ENCODE data around the gene CCDC89.
"Not testable (repeated sequence)": the region's sequence is repeated elsewhere in the genome, so short reads cannot be mapped to it uniquely, and the experiment has no call there.

CCDC89 gene

GRCh38 chr11:85654343-85654742 is 31.7 kb downstream of the CCDC89 start:
- not testable (repeated sequence) for FAIRE-seq; DNase-seq (ENCODE audit: low spot score)

GRCh38 chr11:85652786-85653447 is 33.1 kb downstream of the CCDC89 start:
- no peak for FAIRE-seq
- DNase-seq (ENCODE audit: low spot score), result no peak

- FAIRE-seq (no peak), DNase-seq (ENCODE audit: low spot score) (no peak)
These were observed 34.9 kb downstream of the CCDC89 start for GRCh38 chr11:85651118-85651517.

- DNase-seq (ENCODE audit: low spot score) (peak; percentile 92), FAIRE-seq (peak; percentile 94)
These were observed 38.2 kb downstream of the CCDC89 start, which contains the start of gene TMEM126A for GRCh38 chr11:85647604-85648299. Gene TMEM126A, plus strand, starts transcription at chr11:85647967. Its CDS starts 2,289 bp downstream, at chr11:85650256.

GRCh38 chr11:85647078-85647477 is 38.9 kb downstream of the CCDC89 start:
- FAIRE-seq (no peak), DNase-seq (ENCODE audit: low spot score) (no peak)

GRCh38 chr11:85643191-85643614 is 42.8 kb downstream of the CCDC89 start:
- no peak for FAIRE-seq

GRCh38 chr11:85634747-85635146 is 51.2 kb downstream of the CCDC89 start:
- DNase-seq (ENCODE audit: low spot score), result no peak
- FAIRE-seq, result no peak

More at GRCh38 chr11:85643191-85643614, 42.8 kb downstream of the CCDC89 start:
- DNase-seq (ENCODE audit: low spot score), result no peak

Measured in urothelium cell line (cell line).